ENCODE measurements around the gene PHF20.

The PHF20 gene

DNA sequence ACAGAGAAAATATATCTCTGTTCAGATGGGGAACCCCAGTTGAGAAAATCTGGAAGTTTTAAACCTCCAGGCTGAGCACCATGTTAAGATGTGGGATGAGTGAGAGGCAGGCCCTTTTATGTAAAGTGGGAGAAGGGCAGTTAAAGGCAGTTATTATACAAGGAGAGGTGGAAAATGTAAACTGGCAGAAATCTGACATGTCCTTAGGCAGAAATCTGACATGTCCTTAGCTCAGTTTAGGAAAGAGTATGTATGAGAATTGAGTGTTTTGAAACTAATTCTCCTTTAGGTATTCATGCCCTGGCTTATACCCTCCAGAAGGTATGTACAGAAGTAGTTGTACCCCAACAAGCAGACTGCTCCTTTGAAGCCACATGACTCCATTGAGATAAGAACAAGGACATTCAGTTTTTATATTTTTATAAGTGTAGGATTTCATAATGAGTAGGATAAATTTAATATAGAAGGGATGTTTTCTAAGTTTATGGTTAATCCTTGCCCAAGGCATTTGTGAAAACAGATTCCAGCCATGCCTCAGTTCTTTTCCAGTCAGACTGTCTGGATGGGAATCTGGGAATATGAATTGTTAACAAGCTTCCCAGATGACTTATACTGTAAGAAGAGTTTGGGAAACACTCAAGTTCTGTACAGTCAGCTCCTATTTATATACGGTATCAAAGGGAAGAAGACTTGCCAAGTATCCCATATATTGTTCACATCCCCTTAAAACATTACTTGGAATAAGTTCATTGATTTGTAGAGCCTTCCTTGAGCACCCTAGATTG is 94.8 kb downstream of the PHF20 start:
- TF ChIP-seq CTCF (IDR thresholded peaks at IDR 0.05; ENCODE audit: poor library complexity, severe bottlenecking): no peak
- Histone ChIP-seq H3K27ac (ENCODE audit: poor library complexity, severe bottlenecking) (peak overlapping the region; percentile 32), H3K36me3 (ENCODE audit: low read depth) (peaks cover 49% of the 10 kb centered on the region), H3K9me3 (ENCODE audit: severe bottlenecking) (no peaks in the 10 kb centered on the region), H3K27me3 (ENCODE audit: insufficient read depth, poor library complexity, severe bottlenecking) (no peaks in the 10 kb centered on the region), H3K4me3 (ENCODE audit: severe bottlenecking) (no peak overlapping the region), H3K4me1 (ENCODE audit: insufficient read depth, poor library complexity, severe bottlenecking) (peaks cover 20% of the 10 kb centered on the region)
- ATAC-seq (ENCODE audit: low read depth) (no peak), DNase-seq (ENCODE audit: low spot score) (no peak)

GRCh38 chr20:35870541-35871258 is 98.9 kb downstream of the PHF20 start:
- Histone ChIP-seq H3K27ac (ENCODE audit: poor library complexity, severe bottlenecking) (peak overlapping the region; percentile 100), H3K4me1 (ENCODE audit: insufficient read depth, poor library complexity, severe bottlenecking) (peaks cover 55% of the 10 kb centered on the region), H3K36me3 (ENCODE audit: low read depth) (peaks cover 43% of the 10 kb centered on the region), H3K9me3 (ENCODE audit: severe bottlenecking) (no peaks in the 10 kb centered on the region), H3K4me3 (ENCODE audit: severe bottlenecking) (peak overlapping the region; percentile 15), H3K27me3 (ENCODE audit: insufficient read depth, poor library complexity, severe bottlenecking) (no peaks in the 10 kb centered on the region)
- no peak for TF ChIP-seq CTCF (IDR thresholded peaks at IDR 0.05; ENCODE audit: poor library complexity, severe bottlenecking)
- no peak for DNase-seq (ENCODE audit: low spot score)
- peak; percentile 41 for ATAC-seq (ENCODE audit: low read depth)

- H3K27ac ChIP-seq (ENCODE audit: poor library complexity, severe bottlenecking): peak overlapping the region; percentile 100
- peak overlapping the region; percentile 15 for H3K4me3 ChIP-seq (ENCODE audit: severe bottlenecking)
- no peaks in the 10 kb centered on the region for H3K9me3 ChIP-seq (ENCODE audit: severe bottlenecking)
- peaks cover 57% of the 10 kb centered on the region for H3K4me1 ChIP-seq (ENCODE audit: insufficient read depth, poor library complexity, severe bottlenecking)
- no peaks in the 10 kb centered on the region for H3K27me3 ChIP-seq (ENCODE audit: insufficient read depth, poor library complexity, severe bottlenecking)
- ATAC-seq (ENCODE audit: low read depth) (peak; percentile 53), DNase-seq (ENCODE audit: low spot score) (peak; percentile 96)
- TF ChIP-seq CTCF (IDR thresholded peaks at IDR 0.05; ENCODE audit: poor library complexity, severe bottlenecking): no peak
- peaks cover 40% of the 10 kb centered on the region for H3K36me3 ChIP-seq (ENCODE audit: low read depth)
Measured at GRCh38 chr20:35871259-35871771, 99.5 kb downstream of the PHF20 start.

DNA sequence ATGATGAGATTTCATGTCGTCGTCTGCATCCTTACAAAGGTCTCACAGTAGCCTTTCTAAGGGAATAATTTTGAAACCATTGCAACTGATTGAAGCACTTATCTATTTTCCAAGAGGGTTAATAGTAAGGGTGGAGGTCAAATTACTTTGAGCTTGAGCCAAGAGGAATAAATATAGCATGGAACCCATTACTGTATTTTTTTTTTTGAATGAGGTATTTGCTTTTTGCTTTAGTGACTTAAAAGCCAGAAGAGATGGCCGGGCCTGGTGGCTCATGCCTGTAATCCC is 104.2 kb downstream of the PHF20 start:
- Histone ChIP-seq H3K9me3 (ENCODE audit: severe bottlenecking) (no peaks in the 10 kb centered on the region), H3K27me3 (ENCODE audit: insufficient read depth, poor library complexity, severe bottlenecking) (no peaks in the 10 kb centered on the region), H3K4me1 (ENCODE audit: insufficient read depth, poor library complexity, severe bottlenecking) (peaks cover 78% of the 10 kb centered on the region), H3K36me3 (ENCODE audit: low read depth) (peaks cover 32% of the 10 kb centered on the region), H3K4me3 (ENCODE audit: severe bottlenecking) (no peak overlapping the region), H3K27ac (ENCODE audit: poor library complexity, severe bottlenecking) (peak overlapping the region; percentile 100)
- no peak for TF ChIP-seq CTCF (IDR thresholded peaks at IDR 0.05; ENCODE audit: poor library complexity, severe bottlenecking)
- no peak for ATAC-seq (ENCODE audit: low read depth)
- DNase-seq (ENCODE audit: low spot score): no peak
